ENCODE measurements around the gene STK26.

- TF ChIP-seq EZH2 (IDR thresholded peaks at IDR 0.05; ENCODE audit: borderline replicate concordance, insufficient read depth, low read length, poor library complexity, severe bottlenecking) (no peak), EP300 (conservative IDR thresholded peaks at IDR 0.05; ENCODE audit: poor library complexity, severe bottlenecking) (no peak), POLR2AphosphoS5 (IDR thresholded peaks at IDR 0.05) (no peak), TAF1 (IDR thresholded peaks at IDR 0.05; ENCODE audit: low read depth) (no peak), REST (IDR thresholded peaks at IDR 0.05; ENCODE audit: borderline replicate concordance) (no peak)
- TF ChIP-seq, protein P1, sequence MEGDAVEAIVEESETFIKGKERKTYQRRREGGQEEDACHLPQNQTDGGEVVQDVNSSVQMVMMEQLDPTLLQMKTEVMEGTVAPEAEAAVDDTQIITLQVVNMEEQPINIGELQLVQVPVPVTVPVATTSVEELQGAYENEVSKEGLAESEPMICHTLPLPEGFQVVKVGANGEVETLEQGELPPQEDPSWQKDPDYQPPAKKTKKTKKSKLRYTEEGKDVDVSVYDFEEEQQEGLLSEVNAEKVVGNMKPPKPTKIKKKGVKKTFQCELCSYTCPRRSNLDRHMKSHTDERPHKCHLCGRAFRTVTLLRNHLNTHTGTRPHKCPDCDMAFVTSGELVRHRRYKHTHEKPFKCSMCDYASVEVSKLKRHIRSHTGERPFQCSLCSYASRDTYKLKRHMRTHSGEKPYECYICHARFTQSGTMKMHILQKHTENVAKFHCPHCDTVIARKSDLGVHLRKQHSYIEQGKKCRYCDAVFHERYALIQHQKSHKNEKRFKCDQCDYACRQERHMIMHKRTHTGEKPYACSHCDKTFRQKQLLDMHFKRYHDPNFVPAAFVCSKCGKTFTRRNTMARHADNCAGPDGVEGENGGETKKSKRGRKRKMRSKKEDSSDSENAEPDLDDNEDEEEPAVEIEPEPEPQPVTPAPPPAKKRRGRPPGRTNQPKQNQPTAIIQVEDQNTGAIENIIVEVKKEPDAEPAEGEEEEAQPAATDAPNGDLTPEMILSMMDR (IDR thresholded peaks at IDR 0.05; ENCODE audit: poor library complexity, severe bottlenecking): no peak
Measured at GRCh38 chrX:132004728-132005127, 18.4 kb upstream of the STK26 start.
